ENCODE results near the gene MEMO1.

- no peak for TF ChIP-seq CTCF (conservative IDR thresholded peaks at IDR 0.05; ENCODE audit: low read depth, low read length)
- no peak for TF ChIP-seq USF2 (IDR thresholded peaks at IDR 0.05; ENCODE audit: low read depth, low read length)
Observed at GRCh38 chr2:31940920-31941319, 69.9 kb downstream of the MEMO1 start.

Data from IMR-90 (cell line).